ENCODE results near the gene RBFA.

RBFA gene

GRCh38 chr18:80076379-80076778 is 42.1 kb downstream of the RBFA start:
- H3K36me3 Mint-ChIP-seq = no peaks in the 10 kb centered on the region
- no peak for ATAC-seq
- no peak for DNase-seq (ENCODE audit: low spot score in 2 of 2)
- no peak overlapping the region for H3K27ac Mint-ChIP-seq
- H3K9me3 Mint-ChIP-seq = no peaks in the 10 kb centered on the region
- H3K4me3 Mint-ChIP-seq = no peak overlapping the region
- no peaks in the 10 kb centered on the region for H3K4me1 Mint-ChIP-seq

GRCh38 chr18:80077873-80078272 is 43.6 kb downstream of the RBFA start:
- Mint-ChIP-seq H3K9me3 (no peaks in the 10 kb centered on the region), H3K4me1 (no peaks in the 10 kb centered on the region), H3K4me3 (no peak overlapping the region), H3K27ac (no peak overlapping the region), H3K36me3 (no peaks in the 10 kb centered on the region)
- ATAC-seq (no peak), DNase-seq (ENCODE audit: low spot score in 2 of 2) (no peak)

All from stimulated activated effector memory CD8-positive, alpha-beta T cell treated with anti-CD3 and anti-CD28 coated beads, Interleukin-12 subunit alpha, Interleukin-12 subunit beta, amount 100 ng/mL, for 72 hours (primary cell).